GM18858 (cell line): ENCODE results near the gene CATSPER3.

Experiments used
- ATAC-seq: cut with Tn5 transposase; IDR thresholded peaks from one replicate; pipeline ENCODE4 v1.9.1; 2021; ENCODE audit not compliant: unreplicated experiment

CATSPER3 gene

GRCh38 chr5:135040333-135041144 lies 72.8 kb downstream of the CATSPER3 start:
- no peak for ATAC-seq

- no peak for ATAC-seq
Observed at GRCh38 chr5:135041145-135041587, 73.5 kb downstream of the CATSPER3 start.

GRCh38 chr5:135041726-135042125 lies 74.0 kb downstream of the CATSPER3 start:
- no peak for ATAC-seq

- no peak for ATAC-seq
Observed at GRCh38 chr5:135042595-135042994, 74.9 kb downstream of the CATSPER3 start.

GRCh38 chr5:135045488-135045887 lies 77.8 kb downstream of the CATSPER3 start:
- no peak for ATAC-seq

- ATAC-seq, result no peak
Observed at GRCh38 chr5:135046661-135047346, 79.1 kb downstream of the CATSPER3 start.

- ATAC-seq, result no peak
Observed at GRCh38 chr5:135047347-135047695, 79.6 kb downstream of the CATSPER3 start.

GRCh38 chr5:135048286-135048685 lies 80.6 kb downstream of the CATSPER3 start:
- ATAC-seq, result no peak

GRCh38 chr5:135048930-135049329 lies 81.2 kb downstream of the CATSPER3 start:
- ATAC-seq, result no peak

- ATAC-seq, result no peak
Observed at GRCh38 chr5:135050244-135050767, 82.6 kb downstream of the CATSPER3 start.

GRCh38 chr5:135051399-135051798 lies 83.7 kb downstream of the CATSPER3 start:
- no peak for ATAC-seq

- ATAC-seq, result no peak
Observed at GRCh38 chr5:135051872-135052271, 84.2 kb downstream of the CATSPER3 start.

- ATAC-seq, result no peak
Observed at GRCh38 chr5:135052511-135053145, 84.9 kb downstream of the CATSPER3 start.

- ATAC-seq, result peak; percentile 94
Observed at GRCh38 chr5:135053278-135053677, 85.6 kb downstream of the CATSPER3 start.

- no peak for ATAC-seq
Observed at GRCh38 chr5:135053989-135054388, 86.3 kb downstream of the CATSPER3 start.

- no peak for ATAC-seq
Observed at GRCh38 chr5:135054546-135054945, 86.8 kb downstream of the CATSPER3 start.

- ATAC-seq, result no peak
Observed at GRCh38 chr5:135055396-135055795, 87.7 kb downstream of the CATSPER3 start.

GRCh38 chr5:135056316-135057030 lies 88.8 kb downstream of the CATSPER3 start:
- ATAC-seq, result no peak

- ATAC-seq, result no peak
Observed at GRCh38 chr5:135057233-135057632, 89.5 kb downstream of the CATSPER3 start.

GRCh38 chr5:135058331-135058732 lies 90.6 kb downstream of the CATSPER3 start:
- no peak for ATAC-seq
